NCI-H2196 treated with DMSO at 0.1 percent for 48 hours (cell line): ENCODE results near the gene IL17RA.
A peak's percentile ranks its signal among the peaks of the same experiment; 100 is the strongest.
"Not testable (repeated sequence)": the region's sequence is repeated elsewhere in the genome, so short reads cannot be mapped to it uniquely, and the experiment has no call there.

Source experiments
- DNase-seq: peaks from one replicate; lab custom pipeline; 2025; ENCODE audit not compliant: unreplicated experiment; lab: John Stamatoyannopoulos, UW

Gene IL17RA

GRCh38 chr22:17118342-17118741, 33.5 kb downstream of the IL17RA start:
- no peak for DNase-seq

- no peak for DNase-seq
Observed at GRCh38 chr22:17119481-17120202, 34.8 kb downstream of the IL17RA start.

- no peak for DNase-seq
Observed at GRCh38 chr22:17120281-17120680, 35.5 kb downstream of the IL17RA start.

DNA sequence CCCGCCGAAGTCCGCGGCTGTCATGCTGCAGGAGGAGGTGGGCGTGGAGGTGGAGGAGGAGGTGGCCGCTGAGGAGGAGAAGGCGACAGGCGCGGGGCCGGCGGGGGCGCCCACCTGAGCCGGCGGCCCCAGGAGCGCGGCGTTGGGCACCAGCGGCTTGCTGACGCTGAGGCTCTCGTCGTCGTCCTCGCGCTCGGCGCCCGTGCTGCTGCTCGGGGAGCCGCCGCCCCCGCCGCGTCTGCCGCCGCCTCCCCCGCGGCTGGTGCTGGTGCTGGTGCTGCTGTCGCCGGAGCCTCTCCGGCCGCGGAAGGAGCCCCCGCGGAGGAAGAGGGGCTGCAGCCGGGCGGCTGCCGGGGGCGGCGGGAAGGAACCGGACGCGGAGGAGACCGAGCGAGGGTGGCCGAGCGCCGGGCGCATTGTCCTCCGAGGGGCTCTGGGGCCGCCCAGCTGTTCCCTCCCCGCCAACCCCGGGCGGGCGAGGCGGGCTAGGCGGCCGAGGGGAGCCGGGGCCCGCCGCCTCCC, 36.0 kb downstream of the IL17RA start:
- no peak for DNase-seq

DNA sequence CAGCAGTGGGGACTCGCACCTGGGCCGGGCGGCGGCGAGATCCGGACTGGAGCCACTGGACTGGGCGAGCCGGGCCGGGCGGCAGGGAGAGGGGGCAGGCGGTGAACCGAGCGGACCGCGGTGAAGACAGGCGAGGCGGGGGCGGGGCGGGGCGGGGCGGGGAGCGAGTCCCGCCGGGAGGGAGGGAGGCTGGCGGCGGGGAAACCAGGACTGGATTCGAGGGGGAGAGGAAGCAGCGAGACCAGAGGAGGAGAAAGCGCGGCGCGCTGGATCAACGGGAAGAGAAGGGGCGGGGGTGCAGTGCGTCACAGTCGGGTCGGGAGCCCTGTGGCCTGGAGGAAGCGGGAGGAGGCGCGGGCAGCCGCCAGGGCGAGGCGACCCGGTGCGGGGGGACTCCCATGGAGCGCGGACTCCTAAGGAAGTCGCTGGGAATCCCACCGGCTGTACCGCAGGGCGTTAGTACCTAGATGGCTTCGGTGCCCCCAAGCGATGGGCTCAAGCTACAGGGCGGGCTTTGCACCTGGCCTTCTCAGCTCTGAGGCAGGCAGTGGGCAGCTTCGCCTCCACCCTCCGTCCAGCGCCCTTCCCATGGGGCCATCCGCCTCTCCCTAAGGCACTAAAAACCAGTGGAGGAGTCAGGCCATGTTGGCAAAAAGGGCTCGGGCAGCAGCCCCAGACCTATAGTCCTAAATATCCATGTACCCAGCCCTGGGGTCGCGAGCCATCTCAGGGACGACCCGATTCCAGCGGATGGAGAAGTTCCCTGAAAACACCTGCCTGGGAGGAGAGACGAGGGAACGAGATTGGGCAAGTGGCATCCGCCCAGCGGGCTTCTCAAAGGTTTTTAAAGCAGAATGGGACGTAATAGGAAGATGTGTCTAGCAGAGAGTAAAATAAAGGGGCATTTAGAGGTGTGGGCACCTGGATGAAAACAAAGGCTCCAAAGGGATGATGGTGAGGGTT, 36.7 kb downstream of the IL17RA start, which contains the start of gene TMEM121B:
Gene TMEM121B, minus strand, starts transcription at position 128 of the 963 bp plus-strand sequence. CDS start 233 bp downstream, outside the sequence.
- peak; percentile 94 for DNase-seq

DNA sequence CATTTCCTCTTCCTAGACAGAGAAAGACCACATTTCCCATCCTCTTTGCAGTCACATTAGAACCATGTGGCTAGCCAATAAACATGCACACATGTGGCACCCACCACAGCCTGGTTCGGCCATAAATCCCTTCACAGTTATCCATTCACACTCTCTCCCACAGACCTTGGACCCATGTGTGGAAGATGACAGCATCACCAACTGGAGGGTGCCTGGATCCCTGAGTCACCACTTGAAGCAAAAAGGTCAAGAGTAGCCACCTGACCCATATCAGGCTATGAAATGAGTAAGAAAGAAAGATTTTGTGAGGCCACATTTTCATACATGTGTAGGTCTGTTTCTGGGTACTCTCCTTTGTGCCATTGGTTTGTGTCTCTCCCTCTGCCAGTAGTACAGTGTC, 45.4 kb downstream of the IL17RA start:
- DNase-seq: no peak

GRCh38 chr22:17131686-17132085, 46.9 kb downstream of the IL17RA start:
- DNase-seq: peak; percentile 55

DNA sequence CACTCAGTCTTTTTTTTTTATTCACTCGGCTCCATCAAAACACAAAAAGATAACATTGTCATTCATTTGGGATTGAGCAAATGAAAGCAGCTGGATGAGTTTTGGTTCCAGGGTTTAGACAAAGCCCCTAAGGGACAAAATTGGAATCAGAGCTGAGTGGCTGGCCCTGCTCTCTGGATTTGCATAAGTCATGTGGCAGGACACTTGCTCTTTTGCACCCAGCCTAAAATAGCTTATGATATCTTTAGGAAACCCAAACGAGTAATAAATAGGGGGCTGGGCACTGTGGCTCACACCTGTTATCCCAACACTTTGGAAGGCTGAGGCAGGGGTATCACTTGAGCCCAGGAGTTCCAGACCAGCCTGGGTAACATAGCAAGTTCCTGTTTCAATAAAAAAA, 47.3 kb downstream of the IL17RA start:
- DNase-seq: peak; percentile 55

GRCh38 chr22:17133137-17133536, 48.3 kb downstream of the IL17RA start:
- DNase-seq: no peak

- DNase-seq: no peak
Observed at GRCh38 chr22:17135153-17135760, 50.5 kb downstream of the IL17RA start.

DNA sequence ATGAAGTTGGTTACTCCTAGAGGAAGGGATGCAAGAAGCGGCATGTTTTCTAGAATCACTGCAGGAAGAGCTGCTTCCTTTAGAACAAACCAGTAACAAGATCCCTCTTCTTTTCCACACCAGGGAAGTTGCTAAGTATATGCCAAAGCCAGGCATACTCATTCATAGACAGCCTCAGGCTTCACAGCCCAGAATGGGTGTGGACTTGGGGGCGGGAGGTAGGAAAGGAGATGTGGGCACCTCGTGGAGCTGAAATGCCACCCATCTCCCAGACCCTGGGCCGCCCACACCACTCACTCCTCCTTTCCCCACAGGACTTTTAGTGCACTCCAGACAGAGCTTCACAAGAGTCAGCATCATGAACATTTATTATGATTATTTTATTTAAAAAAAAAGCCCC, 52.4 kb downstream of the IL17RA start:
- DNase-seq: no peak

DNA sequence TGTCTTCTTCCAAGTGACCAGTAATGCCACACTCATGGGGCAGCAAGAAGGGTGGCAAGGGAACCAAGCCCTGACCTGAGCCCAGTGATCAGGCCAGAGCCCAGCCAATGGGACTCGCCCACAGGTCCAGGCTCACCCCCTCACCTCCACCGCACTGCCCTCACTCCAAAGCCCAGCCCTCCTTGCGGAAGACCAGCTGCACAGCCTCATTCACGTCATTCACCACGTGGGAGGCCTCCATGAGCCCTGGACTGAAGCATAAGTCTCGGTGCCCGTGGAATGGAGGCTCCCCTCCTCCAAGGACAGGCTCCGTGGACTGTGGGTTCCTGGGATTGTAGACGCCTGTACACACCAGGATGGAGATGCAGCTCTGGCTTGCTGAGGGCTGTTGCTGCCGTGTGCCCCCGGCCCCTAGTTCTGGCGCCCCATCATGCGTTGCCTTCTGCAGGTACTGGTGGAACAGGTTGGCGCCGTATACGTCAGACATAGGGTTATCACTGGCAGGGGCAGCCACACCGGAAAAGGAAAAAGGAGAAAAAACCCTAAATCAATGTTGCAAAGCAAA, 53.1 kb downstream of the IL17RA start:
- no peak for DNase-seq

GRCh38 chr22:17138513-17138912, 53.7 kb downstream of the IL17RA start:
- DNase-seq: no peak

DNA sequence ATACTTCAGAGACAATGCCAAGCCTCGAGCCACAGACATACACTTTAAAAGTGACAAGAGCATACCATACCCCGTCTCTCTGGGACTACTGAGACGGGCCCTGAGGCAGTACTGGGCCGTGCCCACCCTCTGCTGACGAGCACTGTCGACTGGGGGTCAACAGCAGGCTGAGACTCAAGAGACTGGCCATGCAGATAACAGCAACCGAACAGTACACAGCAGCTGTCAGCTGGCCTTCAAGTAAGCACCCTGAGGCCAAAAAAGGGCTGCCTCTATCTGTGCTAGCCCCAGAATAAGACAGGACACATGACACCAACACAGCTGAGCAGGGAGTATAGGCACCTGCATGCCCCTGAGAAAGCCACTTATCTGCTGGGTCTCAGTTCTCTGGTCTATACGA, 55.2 kb downstream of the IL17RA start:
- no peak for DNase-seq

- no peak for DNase-seq
Observed at GRCh38 chr22:17140826-17141766, 56.3 kb downstream of the IL17RA start.

GRCh38 chr22:17143101-17143500, 58.3 kb downstream of the IL17RA start:
- DNase-seq: no peak

DNA sequence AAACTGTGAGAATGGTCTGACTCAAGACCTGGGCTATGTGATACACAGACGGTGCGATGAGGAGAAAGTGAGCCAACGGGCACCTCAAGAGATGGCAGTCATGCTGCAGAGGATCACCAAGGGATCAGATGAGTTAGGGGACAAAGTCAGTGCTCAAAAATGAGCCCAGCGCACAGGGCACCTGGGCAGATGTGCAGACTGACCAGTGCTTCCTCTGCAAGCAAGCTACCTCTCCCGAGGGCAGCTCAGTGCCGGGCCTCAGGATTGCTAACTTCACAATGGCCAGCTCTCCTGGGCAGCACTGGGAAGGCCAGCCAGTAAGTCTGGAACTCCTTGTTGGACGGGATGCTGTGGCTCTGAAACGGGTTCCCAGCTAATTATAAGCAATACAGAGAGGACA, 59.0 kb downstream of the IL17RA start:
- no peak for DNase-seq

DNA sequence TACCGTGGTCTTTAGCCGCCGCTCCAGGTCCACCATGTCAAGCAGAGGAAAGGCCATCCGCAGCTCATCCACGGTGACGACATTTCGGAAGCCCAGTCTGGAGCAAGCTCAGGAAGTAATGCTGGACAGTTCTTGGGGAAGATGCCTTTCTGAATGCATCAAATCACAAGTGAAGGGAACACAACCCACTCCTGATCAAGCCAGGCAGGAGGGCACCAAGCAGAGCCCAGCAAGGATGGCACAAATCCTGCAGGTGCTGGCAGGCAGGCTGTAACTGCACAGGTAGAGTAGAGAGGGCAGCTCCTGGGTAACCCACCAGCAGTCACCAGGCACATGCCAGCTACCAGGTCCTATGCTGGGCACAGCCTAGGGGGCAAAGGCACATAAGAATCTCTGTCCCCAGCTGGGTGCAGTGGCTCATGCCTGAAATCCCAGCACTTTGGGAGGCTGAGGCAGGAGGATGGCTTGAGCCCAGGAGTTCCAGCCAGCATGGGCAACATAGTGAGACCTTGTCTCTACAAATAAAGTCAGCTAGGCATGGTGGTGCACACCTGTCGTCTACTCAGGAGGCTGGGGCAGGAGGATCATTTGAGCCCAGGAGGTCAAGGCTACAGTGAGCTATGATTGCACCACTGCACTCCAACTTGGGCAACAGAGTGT, 60.4 kb downstream of the IL17RA start:
- DNase-seq: no peak

DNA sequence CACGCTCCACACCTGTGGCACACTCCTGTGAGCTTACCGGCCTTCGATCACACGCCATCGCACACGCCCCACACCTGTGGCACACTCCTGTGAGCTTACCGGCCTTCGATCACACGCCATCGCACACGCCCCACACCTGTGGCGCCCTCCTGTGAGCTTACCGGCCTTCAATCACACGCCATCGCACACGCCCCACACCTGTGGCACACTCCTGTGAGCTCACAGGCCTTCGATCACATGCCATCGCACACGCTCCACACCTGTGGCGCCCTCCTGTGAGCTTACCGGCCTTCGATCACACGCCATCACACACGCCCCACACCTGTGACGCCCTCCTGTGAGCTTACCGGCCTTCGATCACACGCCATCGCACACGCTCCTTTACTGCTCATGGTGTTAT, 62.7 kb downstream of the IL17RA start:
- DNase-seq: not testable (repeated sequence)
